ACHN (cell line): ENCODE data around the gene SPATA45.
A peak's percentile ranks its signal among the peaks of the same experiment; 100 is the strongest.

Source experiments
- DNase-seq: peaks from one replicate; pipeline ENCODE4 v3.0.0-alpha.2; 2015
- in situ Hi-C: cut with HindIII; loops from 2 replicates; pipeline ENCODE4 v1.10.0; 2017; ENCODE audit warnings: low sequenced_read_pairs, low pct_ligation_motif_present, low pct_unique_long_range_greater_than_20kb

The SPATA45 gene

GRCh38 chr1:212791261-212791675 is 56.2 kb downstream of the SPATA45 start:
- in situ Hi-C loops, result no loop called here
- DNase-seq, result no peak

- in situ Hi-C loops, result no loop called here
- DNase-seq, result no peak
Measured at GRCh38 chr1:212785871-212786270, 61.6 kb downstream of the SPATA45 start.

GRCh38 chr1:212783976-212784375 is 63.5 kb downstream of the SPATA45 start:
- in situ Hi-C loops, result no loop called here
- no peak for DNase-seq

- in situ Hi-C loops, result no loop called here
- peak; percentile 57 for DNase-seq
Measured at GRCh38 chr1:212782422-212783154, 64.9 kb downstream of the SPATA45 start.

GRCh38 chr1:212781225-212781624 is 66.2 kb downstream of the SPATA45 start:
- in situ Hi-C loops, result no loop called here
- DNase-seq, result no peak

GRCh38 chr1:212780759-212781158 is 66.7 kb downstream of the SPATA45 start:
- in situ Hi-C loops, result no loop called here

More at GRCh38 chr1:212780759-212781158, 66.7 kb downstream of the SPATA45 start:
- no peak for DNase-seq
